ENCODE results near the gene RTL1. TPM values are rescaled to one million over a fixed set of nuclear protein-coding genes. Genes with fewer than 3 reads are reported as not detected.

The RTL1 gene
- polyA plus RNA-seq, 1 of the 3 experiments (the other 2 are of a cell fraction) = 0.07 TPM

DNA sequence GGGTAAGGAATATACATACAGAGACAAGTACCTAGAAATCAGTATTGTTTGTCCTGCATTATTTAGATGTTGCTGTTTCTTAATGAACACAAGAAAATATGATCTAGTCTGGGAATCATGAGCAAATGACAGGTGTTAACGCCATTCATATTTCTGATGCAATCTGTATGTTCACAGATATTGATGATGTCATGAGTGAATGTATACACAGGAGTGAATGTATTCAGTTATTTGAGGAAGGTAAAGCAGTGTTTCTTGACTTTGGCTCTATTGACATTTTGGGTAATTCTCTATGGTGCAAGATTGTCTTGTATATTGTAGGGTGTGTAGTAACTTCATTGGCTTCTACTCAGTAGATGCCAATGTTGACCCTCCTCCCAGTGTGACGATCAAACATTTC lies 26.7 kb upstream of the RTL1 start:
- H3K36me3 ChIP-seq (replicated peaks in 1 of 2; ENCODE audit: control insufficient read depth in 1 of 2, insufficient read depth in 2 of 2, low read length in 1 of 2) = no peaks in the 10 kb centered on the region
- H3K4me1 ChIP-seq (ENCODE audit: control insufficient read depth in 1 of 2, insufficient read depth in 2 of 2, low read depth in 1 of 2, low read length in 1 of 2) = no peaks in the 10 kb centered on the region
- H3K9ac ChIP-seq = no peak overlapping the region
- no peak overlapping the region for H2AFZ ChIP-seq (ENCODE audit: low read depth)
- H3K9me3 ChIP-seq = no peaks in the 10 kb centered on the region
- H3K27me3 ChIP-seq (ENCODE audit: insufficient read depth) = no peaks in the 10 kb centered on the region
- no peak overlapping the region for H3K4me3 ChIP-seq (ENCODE audit: low read depth in 2 of 2, low read length in 1 of 2)
- POLR2A ChIA-PET = no interaction called here
- no peak for DNase-seq
- WGBS (ENCODE audit: low lambda C conversion rate) = 50% methylated on average over 2 of the region's 2 CpGs
- no peak for TF ChIP-seq EZH2phosphoT487 (IDR thresholded peaks at IDR 0.05; ENCODE audit: borderline replicate concordance, low read depth)
- TF ChIP-seq YY1 (IDR thresholded peaks at IDR 0.05; ENCODE audit: low read depth) = no peak
- TF ChIP-seq SIN3A (IDR thresholded peaks at IDR 0.05; ENCODE audit: borderline replicate concordance, low read depth, low read length) = no peak
- TF ChIP-seq CHD2 (IDR thresholded peaks at IDR 0.05; ENCODE audit: low read length, partially characterized antibody) = no peak
- no peak for TF ChIP-seq FOXM1 (IDR thresholded peaks at IDR 0.05; ENCODE audit: low read depth)
- no peak for TF ChIP-seq TCF12 (IDR thresholded peaks at IDR 0.05)
- TF ChIP-seq, protein P1, sequence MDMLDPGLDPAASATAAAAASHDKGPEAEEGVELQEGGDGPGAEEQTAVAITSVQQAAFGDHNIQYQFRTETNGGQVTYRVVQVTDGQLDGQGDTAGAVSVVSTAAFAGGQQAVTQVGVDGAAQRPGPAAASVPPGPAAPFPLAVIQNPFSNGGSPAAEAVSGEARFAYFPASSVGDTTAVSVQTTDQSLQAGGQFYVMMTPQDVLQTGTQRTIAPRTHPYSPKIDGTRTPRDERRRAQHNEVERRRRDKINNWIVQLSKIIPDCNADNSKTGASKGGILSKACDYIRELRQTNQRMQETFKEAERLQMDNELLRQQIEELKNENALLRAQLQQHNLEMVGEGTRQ (IDR thresholded peaks at IDR 0.05; ENCODE audit: borderline replicate concordance, low read depth, low read length) = no peak
- TF ChIP-seq POLR2AphosphoS5 (IDR thresholded peaks at IDR 0.05; ENCODE audit: low read depth, low read length) = no peak
- no peak for TF ChIP-seq NFIC (IDR thresholded peaks at IDR 0.05; ENCODE audit: borderline replicate concordance)
- TF ChIP-seq, protein P2, sequence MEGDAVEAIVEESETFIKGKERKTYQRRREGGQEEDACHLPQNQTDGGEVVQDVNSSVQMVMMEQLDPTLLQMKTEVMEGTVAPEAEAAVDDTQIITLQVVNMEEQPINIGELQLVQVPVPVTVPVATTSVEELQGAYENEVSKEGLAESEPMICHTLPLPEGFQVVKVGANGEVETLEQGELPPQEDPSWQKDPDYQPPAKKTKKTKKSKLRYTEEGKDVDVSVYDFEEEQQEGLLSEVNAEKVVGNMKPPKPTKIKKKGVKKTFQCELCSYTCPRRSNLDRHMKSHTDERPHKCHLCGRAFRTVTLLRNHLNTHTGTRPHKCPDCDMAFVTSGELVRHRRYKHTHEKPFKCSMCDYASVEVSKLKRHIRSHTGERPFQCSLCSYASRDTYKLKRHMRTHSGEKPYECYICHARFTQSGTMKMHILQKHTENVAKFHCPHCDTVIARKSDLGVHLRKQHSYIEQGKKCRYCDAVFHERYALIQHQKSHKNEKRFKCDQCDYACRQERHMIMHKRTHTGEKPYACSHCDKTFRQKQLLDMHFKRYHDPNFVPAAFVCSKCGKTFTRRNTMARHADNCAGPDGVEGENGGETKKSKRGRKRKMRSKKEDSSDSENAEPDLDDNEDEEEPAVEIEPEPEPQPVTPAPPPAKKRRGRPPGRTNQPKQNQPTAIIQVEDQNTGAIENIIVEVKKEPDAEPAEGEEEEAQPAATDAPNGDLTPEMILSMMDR (IDR thresholded peaks at IDR 0.05) = no peak
- TF ChIP-seq RAD21 (IDR thresholded peaks at IDR 0.05; ENCODE audit: low read length) = no peak
- TF ChIP-seq TEAD4 (IDR thresholded peaks at IDR 0.05; ENCODE audit: borderline replicate concordance, insufficient read depth) = no peak
- no peak for TF ChIP-seq GABPA (IDR thresholded peaks at IDR 0.05; ENCODE audit: low read depth)
- TF ChIP-seq, protein P3, sequence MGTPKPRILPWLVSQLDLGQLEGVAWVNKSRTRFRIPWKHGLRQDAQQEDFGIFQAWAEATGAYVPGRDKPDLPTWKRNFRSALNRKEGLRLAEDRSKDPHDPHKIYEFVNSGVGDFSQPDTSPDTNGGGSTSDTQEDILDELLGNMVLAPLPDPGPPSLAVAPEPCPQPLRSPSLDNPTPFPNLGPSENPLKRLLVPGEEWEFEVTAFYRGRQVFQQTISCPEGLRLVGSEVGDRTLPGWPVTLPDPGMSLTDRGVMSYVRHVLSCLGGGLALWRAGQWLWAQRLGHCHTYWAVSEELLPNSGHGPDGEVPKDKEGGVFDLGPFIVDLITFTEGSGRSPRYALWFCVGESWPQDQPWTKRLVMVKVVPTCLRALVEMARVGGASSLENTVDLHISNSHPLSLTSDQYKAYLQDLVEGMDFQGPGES (IDR thresholded peaks at IDR 0.05; ENCODE audit: low read depth, low read length) = no peak
- CTCF ChIA-PET = no interaction called here
- no peaks in the 10 kb centered on the region for H3F3A ChIP-seq (replicated peaks; ENCODE audit: insufficient read depth)
- H3K4me2 ChIP-seq = no peak overlapping the region
- H3K27ac ChIP-seq (ENCODE audit: low read depth in 2 of 2, low read length in 1 of 2) = no peak overlapping the region
- no peaks in the 10 kb centered on the region for H4K20me1 ChIP-seq (ENCODE audit: insufficient read depth)
- H3K79me2 ChIP-seq (ENCODE audit: insufficient read depth) = no peaks in the 10 kb centered on the region
- no peaks in the 10 kb centered on the region for H3K9me2 ChIP-seq

DNA sequence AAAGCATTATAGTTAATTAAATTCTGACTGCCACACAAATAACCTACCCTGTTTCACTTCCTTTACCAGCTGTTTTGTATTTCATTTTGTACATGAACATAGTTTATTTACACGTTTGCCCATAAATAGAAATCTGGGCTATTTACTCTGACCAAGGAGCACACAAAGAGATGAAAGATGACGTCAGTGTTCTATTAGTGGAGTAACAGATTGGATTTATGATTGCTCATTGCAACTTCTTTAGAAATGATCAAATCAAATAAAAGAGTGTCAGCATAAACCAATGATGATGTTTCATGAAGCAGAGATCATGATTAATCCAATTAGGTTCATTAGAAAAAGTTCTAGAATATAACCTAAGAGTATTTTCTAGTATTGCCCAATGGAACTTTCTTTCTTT lies 12.0 kb upstream of the RTL1 start:
- Histone ChIP-seq H3K27me3 (ENCODE audit: insufficient read depth) (no peaks in the 10 kb centered on the region), H3K36me3 (replicated peaks in 1 of 2; ENCODE audit: control insufficient read depth in 1 of 2, insufficient read depth in 2 of 2, low read length in 1 of 2) (no peaks in the 10 kb centered on the region), H3K9me3 (no peaks in the 10 kb centered on the region), H3K4me3 (ENCODE audit: low read depth in 2 of 2, low read length in 1 of 2) (no peak overlapping the region), H3K4me2 (no peak overlapping the region), H3K9me2 (no peaks in the 10 kb centered on the region), H4K20me1 (ENCODE audit: insufficient read depth) (no peaks in the 10 kb centered on the region), H3F3A (replicated peaks; ENCODE audit: insufficient read depth) (no peaks in the 10 kb centered on the region), H3K4me1 (ENCODE audit: control insufficient read depth in 1 of 2, insufficient read depth in 2 of 2, low read depth in 1 of 2, low read length in 1 of 2) (no peaks in the 10 kb centered on the region), H3K27ac (ENCODE audit: low read depth in 2 of 2, low read length in 1 of 2) (no peak overlapping the region), H3K9ac (no peak overlapping the region), H2AFZ (ENCODE audit: low read depth) (no peak overlapping the region), H3K79me2 (ENCODE audit: insufficient read depth) (no peaks in the 10 kb centered on the region)
- no peak for DNase-seq
- ChIA-PET CTCF (interaction anchor here (1.9 kb wide), 1 partner anchor 94 kb away, joined by 4 read pairs; no protein-coding TSS in a partner anchor), POLR2A (no interaction called here)
- WGBS (ENCODE audit: low lambda C conversion rate) = 21% methylated on average over 2 of the region's 2 CpGs
- TF ChIP-seq NFIC (IDR thresholded peaks at IDR 0.05; ENCODE audit: borderline replicate concordance) (no peak), SMC3 (IDR thresholded peaks at IDR 0.05; ENCODE audit: low read depth, low read length) (no peak), NRF1 (IDR thresholded peaks at IDR 0.05; ENCODE audit: low read depth, low read length) (no peak), FOSL2 (IDR thresholded peaks at IDR 0.05; ENCODE audit: borderline replicate concordance, low read depth) (no peak), RXRA (IDR thresholded peaks at IDR 0.05; ENCODE audit: borderline replicate concordance, low read depth) (no peak), RAD21 (IDR thresholded peaks at IDR 0.05; ENCODE audit: low read length) (no peak), TCF12 (IDR thresholded peaks at IDR 0.05) (no peak), MXI1 (IDR thresholded peaks at IDR 0.05; ENCODE audit: low read depth, low read length) (no peak), MEF2A (IDR thresholded peaks at IDR 0.05; ENCODE audit: borderline replicate concordance, low read depth) (no peak), YY1 (IDR thresholded peaks at IDR 0.05; ENCODE audit: low read depth) (no peak), ELF1 (IDR thresholded peaks at IDR 0.05) (no peak)
- TF ChIP-seq, protein P4, sequence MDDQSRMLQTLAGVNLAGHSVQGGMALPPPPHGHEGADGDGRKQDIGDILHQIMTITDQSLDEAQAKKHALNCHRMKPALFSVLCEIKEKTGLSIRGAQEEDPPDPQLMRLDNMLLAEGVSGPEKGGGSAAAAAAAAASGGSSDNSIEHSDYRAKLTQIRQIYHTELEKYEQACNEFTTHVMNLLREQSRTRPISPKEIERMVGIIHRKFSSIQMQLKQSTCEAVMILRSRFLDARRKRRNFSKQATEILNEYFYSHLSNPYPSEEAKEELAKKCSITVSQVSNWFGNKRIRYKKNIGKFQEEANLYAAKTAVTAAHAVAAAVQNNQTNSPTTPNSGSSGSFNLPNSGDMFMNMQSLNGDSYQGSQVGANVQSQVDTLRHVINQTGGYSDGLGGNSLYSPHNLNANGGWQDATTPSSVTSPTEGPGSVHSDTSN (IDR thresholded peaks at IDR 0.05) = no peak
- TF ChIP-seq, protein P5, sequence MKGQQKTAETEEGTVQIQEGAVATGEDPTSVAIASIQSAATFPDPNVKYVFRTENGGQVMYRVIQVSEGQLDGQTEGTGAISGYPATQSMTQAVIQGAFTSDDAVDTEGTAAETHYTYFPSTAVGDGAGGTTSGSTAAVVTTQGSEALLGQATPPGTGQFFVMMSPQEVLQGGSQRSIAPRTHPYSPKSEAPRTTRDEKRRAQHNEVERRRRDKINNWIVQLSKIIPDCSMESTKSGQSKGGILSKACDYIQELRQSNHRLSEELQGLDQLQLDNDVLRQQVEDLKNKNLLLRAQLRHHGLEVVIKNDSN (IDR thresholded peaks at IDR 0.05; ENCODE audit: borderline replicate concordance, low read depth) = no peak
- TF ChIP-seq, protein P1 (IDR thresholded peaks at IDR 0.05; ENCODE audit: borderline replicate concordance, low read depth, low read length) = no peak
